GM21717 (cell line): Measurements from ENCODE around the gene KIF27.
"Not testable (repeated sequence)": the region's sequence is repeated elsewhere in the genome, so short reads cannot be mapped to it uniquely, and the experiment has no call there.

Experiments used
- ATAC-seq: cut with Tn5 transposase; IDR thresholded peaks from one replicate; pipeline ENCODE4 v1.9.1; 2021; ENCODE audit warnings: mild to moderate bottlenecking, moderate library complexity; ENCODE audit not compliant: unreplicated experiment

Gene KIF27

GRCh38 chr9:83932851-83933250, 11.6 kb upstream of the KIF27 start:
- ATAC-seq, result no peak

- ATAC-seq, result no peak
Measured at GRCh38 chr9:83932011-83932410, 10.8 kb upstream of the KIF27 start.

GRCh38 chr9:83930881-83931280, 9.6 kb upstream of the KIF27 start:
- ATAC-seq, result no peak

- no peak for ATAC-seq
Measured at GRCh38 chr9:83927591-83927990, 6.4 kb upstream of the KIF27 start.

GRCh38 chr9:83920469-83920926, 734 bp downstream of the KIF27 start:
- ATAC-seq, result peak; percentile 8

- ATAC-seq, result no peak
Measured at GRCh38 chr9:83919111-83919510, 2.1 kb downstream of the KIF27 start.

- not testable (repeated sequence) for ATAC-seq
Measured at GRCh38 chr9:83912194-83912593, 9.0 kb downstream of the KIF27 start.

- ATAC-seq, result no peak
Measured at GRCh38 chr9:83906144-83906543, 15.1 kb downstream of the KIF27 start.

GRCh38 chr9:83900615-83901014, 20.6 kb downstream of the KIF27 start:
- not testable (repeated sequence) for ATAC-seq

GRCh38 chr9:83894301-83894700, 26.9 kb downstream of the KIF27 start:
- not testable (repeated sequence) for ATAC-seq

- not testable (repeated sequence) for ATAC-seq
Measured at GRCh38 chr9:83886498-83886897, 34.7 kb downstream of the KIF27 start.

GRCh38 chr9:83885559-83886240, 35.5 kb downstream of the KIF27 start:
- not testable (repeated sequence) for ATAC-seq

- ATAC-seq, result not testable (repeated sequence)
Measured at GRCh38 chr9:83881687-83882408, 39.4 kb downstream of the KIF27 start.

- not testable (repeated sequence) for ATAC-seq
Measured at GRCh38 chr9:83875559-83875958, 45.7 kb downstream of the KIF27 start.

GRCh38 chr9:83849895-83850294, 71.3 kb downstream of the KIF27 start:
- ATAC-seq, result peak; percentile 55

GRCh38 chr9:83837070-83837643, 84.1 kb downstream of the KIF27 start:
- not testable (repeated sequence) for ATAC-seq

- not testable (repeated sequence) for ATAC-seq
Measured at GRCh38 chr9:83830426-83831071, 90.7 kb downstream of the KIF27 start.

GRCh38 chr9:83824986-83825623, 96.1 kb downstream of the KIF27 start:
- not testable (repeated sequence) for ATAC-seq

- ATAC-seq, result peak; percentile 82
Measured at GRCh38 chr9:83817356-83818278, 103.6 kb downstream of the KIF27 start, which contains the start of gene GKAP1. Gene GKAP1, minus strand, starts transcription at chr9:83817769. Its CDS starts 11,252 bp downstream, at chr9:83806517.

- not testable (repeated sequence) for ATAC-seq
Measured at GRCh38 chr9:83817011-83817355, 104.2 kb downstream of the KIF27 start.
